ENCODE measurements around the gene SFN.
A peak's percentile ranks its signal among the peaks of the same experiment; 100 is the strongest.

SFN gene

DNA sequence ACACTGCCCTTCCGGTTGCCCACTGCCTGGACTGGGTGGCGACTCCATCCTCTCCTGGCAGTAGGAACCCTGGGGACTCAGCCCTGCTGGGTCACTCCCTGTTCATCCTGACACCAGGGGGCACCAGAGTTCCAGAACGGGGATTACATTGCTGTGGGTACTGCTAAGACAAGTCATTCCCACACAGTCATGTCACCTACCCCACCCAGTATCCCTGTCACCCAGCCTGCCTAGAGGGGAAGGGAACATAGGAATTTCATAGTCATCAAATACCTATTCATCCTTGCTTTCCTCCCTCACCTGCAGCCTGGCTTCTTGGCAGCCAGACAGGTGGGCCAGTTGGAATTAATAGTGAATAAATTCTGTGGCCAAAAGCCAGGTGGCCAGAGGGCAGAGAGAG is 9.8 kb upstream of the SFN start:
- TF ChIP-seq, protein P1, sequence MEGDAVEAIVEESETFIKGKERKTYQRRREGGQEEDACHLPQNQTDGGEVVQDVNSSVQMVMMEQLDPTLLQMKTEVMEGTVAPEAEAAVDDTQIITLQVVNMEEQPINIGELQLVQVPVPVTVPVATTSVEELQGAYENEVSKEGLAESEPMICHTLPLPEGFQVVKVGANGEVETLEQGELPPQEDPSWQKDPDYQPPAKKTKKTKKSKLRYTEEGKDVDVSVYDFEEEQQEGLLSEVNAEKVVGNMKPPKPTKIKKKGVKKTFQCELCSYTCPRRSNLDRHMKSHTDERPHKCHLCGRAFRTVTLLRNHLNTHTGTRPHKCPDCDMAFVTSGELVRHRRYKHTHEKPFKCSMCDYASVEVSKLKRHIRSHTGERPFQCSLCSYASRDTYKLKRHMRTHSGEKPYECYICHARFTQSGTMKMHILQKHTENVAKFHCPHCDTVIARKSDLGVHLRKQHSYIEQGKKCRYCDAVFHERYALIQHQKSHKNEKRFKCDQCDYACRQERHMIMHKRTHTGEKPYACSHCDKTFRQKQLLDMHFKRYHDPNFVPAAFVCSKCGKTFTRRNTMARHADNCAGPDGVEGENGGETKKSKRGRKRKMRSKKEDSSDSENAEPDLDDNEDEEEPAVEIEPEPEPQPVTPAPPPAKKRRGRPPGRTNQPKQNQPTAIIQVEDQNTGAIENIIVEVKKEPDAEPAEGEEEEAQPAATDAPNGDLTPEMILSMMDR (conservative IDR thresholded peaks at IDR 0.05; ENCODE audit: control insufficient read depth, insufficient read depth, low read depth, low read length): peak; percentile 90
- DNase-seq (ENCODE audit: low read depth): peak; percentile 83
- H3K4me3 ChIP-seq (ENCODE audit: control insufficient read depth, low read depth, low read length): no peak overlapping the region

DNA sequence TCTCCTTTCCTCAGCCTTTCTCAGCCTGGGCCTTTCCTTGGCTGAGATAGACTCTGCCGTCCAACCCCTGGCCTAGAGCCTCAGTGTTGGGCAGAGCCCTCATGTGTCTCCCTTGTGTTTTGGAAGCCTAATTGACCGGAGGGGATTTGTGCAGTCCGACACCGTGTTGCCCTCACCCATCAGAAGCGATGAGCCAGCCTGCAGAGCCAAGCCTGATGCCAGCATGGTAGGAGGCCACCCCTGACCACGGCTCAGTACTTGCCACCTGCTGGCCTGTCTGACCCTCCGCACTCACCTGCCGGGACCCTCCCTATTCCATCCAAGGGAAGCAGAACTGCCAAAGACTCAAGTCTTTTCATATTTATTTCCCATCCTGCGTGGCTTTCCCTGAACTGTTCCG is 9.3 kb upstream of the SFN start:
- no peak overlapping the region for H3K4me3 ChIP-seq (ENCODE audit: control insufficient read depth, low read depth, low read length)
- no peak for DNase-seq (ENCODE audit: low read depth)
- TF ChIP-seq, protein P1 (conservative IDR thresholded peaks at IDR 0.05; ENCODE audit: control insufficient read depth, insufficient read depth, low read depth, low read length): no peak

DNA sequence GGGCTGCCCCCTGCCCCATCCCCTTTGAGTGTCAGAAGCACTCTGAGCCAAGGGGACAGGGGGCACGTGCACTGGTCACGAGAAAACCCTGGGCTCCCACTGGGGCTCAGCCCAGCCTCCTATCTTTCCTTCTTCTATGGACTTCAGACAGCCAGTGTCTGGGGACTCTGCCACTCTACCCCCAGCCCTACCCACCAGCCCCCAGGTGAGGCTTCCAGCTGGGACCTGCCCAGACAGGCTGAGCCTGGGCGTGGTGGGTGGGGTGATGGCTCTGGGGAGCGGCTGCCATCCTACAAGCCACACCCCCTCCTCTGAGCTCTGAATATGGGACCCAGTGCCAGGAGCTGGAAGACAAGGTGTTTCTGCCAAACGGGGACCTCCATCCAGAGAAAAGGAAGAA is 8.0 kb upstream of the SFN start:
- H3K4me3 ChIP-seq (ENCODE audit: control insufficient read depth, low read depth, low read length): no peak overlapping the region
- TF ChIP-seq, protein P1 (conservative IDR thresholded peaks at IDR 0.05; ENCODE audit: control insufficient read depth, insufficient read depth, low read depth, low read length): no peak
- DNase-seq (ENCODE audit: low read depth): no peak

DNA sequence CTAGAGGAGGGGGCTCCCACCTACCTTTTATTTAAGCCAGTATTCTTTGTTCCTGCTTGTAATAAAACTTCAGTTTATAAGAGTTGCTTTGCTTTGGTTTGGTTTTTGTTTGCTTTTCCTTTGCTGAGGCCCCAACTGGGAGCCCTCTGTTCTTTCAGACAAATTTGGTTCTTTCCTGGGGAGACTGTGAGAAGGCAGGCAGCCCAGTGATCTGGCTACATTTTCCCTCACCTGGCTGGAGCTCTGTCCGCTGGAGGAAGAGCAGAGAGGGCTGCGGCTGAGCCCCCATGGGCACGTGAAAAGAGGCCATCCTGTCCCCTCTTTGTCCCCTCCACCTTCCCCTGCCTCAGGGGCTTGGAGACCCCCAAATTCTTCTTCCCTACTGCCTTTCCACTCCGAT is 7.3 kb upstream of the SFN start:
- no peak overlapping the region for H3K4me3 ChIP-seq (ENCODE audit: control insufficient read depth, low read depth, low read length)
- no peak for DNase-seq (ENCODE audit: low read depth)

DNA sequence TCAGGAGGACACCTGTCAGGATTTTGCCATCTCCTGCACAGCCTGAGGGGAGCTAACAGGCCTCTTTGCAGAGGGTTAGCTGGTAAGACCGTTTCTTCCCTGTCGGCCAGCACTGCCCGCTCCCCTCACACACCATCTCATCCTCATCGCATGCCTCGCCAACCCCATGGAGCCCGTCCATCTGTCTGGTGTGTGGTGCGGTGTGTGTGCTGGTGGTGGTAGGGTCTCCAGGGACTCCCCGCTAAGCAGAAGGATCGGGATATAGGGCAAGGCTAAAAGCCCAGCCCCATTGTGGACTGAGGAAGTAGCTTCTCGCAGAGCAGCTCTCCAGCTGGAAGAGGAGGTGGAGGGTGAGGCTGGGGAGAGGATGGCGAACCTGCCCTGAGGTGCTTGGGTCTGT is 6.8 kb upstream of the SFN start:
- TF ChIP-seq, protein P1 (conservative IDR thresholded peaks at IDR 0.05; ENCODE audit: control insufficient read depth, insufficient read depth, low read depth, low read length): no peak
- H3K4me3 ChIP-seq (ENCODE audit: control insufficient read depth, low read depth, low read length): no peak overlapping the region
- no peak for DNase-seq (ENCODE audit: low read depth)

More for the DNA sequence above, 7.3 kb upstream of the SFN start:
- TF ChIP-seq, protein P1 (conservative IDR thresholded peaks at IDR 0.05; ENCODE audit: control insufficient read depth, insufficient read depth, low read depth, low read length): no peak

DNA sequence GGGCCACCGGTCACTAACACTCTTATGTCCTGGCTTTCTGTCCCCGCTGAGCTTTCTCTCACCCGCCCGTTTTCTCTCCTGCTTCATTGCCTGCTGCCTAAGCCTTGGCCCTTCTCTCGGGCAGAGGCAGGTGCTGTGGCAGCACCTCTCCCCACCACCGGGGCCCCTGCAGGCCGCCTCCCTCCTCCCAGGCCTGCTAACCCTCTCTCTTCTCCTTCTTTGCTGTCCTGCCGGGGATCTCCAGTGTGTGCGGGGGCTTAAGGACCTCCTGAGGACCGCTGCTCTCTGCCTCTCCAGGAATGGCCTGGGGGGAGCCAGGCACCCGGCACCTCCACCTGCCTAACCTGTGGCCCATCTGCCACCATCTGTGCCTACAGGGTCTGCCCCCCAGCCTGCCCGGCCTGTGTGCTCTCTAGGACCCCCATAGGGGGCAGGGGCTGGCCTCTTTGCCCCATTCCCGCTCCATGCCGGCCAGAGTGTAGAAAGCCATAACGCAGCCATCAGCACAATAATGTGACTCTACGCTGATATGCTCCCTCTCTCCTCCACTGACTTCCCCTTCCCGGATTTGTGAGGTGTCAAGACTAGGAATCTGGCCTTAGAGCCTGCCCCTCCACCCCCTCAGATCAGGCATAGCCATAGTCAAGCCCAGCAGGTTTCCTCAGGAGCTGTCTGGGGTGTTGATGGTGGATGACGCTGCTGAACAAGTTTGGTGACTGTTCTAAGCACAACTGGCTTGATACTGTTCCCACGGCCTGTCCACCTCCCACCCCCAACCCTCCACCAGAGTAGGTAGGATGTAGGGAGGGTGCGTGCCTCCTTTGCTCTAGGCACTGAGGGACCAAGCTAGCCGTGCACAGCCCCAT is 6.1 kb upstream of the SFN start:
- H3K4me3 ChIP-seq (ENCODE audit: control insufficient read depth, low read depth, low read length): no peak overlapping the region
- TF ChIP-seq, protein P1 (conservative IDR thresholded peaks at IDR 0.05; ENCODE audit: control insufficient read depth, insufficient read depth, low read depth, low read length): no peak
- DNase-seq (ENCODE audit: low read depth): no peak

All from fibroblast of mammary gland (primary cell).